HG02970 (cell line): ENCODE data around the gene TMEM106A.
A peak's percentile ranks its signal among the peaks of the same experiment; 100 is the strongest.
"Not testable (repeated sequence)": the region's sequence is repeated elsewhere in the genome, so short reads cannot be mapped to it uniquely, and the experiment has no call there.

ENCODE experiments used
- ATAC-seq: cut with Tn5 transposase; IDR thresholded peaks from one replicate; pipeline ENCODE4 v1.9.1; 2021; ENCODE audit warnings: mild to moderate bottlenecking, moderate library complexity, moderate number of reproducible peaks; ENCODE audit not compliant: unreplicated experiment, low FRiP score

The TMEM106A gene, protein sequence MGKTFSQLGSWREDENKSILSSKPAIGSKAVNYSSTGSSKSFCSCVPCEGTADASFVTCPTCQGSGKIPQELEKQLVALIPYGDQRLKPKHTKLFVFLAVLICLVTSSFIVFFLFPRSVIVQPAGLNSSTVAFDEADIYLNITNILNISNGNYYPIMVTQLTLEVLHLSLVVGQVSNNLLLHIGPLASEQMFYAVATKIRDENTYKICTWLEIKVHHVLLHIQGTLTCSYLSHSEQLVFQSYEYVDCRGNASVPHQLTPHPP

DNA sequence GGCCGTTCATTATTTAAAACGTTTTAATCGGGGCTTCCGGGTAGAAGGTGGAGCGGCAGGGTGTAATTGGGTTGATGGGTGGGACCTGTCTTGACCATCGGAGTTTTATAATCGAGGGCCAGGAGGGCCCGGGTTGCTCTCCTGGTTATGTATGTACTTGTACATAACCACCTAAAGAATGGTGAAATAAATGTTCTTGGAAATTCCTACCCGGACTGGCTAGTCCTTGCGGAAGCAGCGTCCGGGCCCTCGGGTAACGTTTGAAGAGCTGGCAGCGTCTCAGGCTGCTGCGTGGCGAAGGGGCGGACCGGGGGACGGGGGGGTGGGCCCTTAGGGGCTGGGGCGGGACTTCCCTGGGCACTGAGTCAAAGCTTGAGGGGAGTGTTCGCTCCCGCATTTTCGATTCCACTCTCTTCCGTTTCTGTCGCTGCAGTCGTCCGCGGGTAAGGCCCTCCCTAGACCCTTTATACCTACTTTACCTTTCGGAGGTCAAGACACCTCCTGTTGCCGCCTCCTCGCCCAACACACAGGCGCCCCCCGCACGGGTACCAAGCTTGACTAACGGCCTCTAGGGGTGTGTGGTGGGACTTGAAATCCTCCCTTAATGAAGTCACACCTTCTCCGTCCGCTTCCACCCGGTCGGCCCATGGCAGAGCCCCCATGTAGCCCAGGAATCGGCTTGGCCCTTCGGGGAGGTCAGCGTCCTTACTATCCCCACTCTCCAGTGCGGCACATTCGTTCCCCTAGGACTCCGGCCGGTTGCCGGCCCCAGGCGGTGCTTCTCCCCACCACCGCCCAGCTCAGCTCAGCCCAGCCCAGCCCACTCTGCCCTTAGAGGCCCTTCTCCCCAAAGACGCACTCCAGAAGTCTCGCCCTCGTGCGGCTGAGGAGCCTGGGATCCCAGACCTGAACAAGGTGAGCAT, at the start of gene TMEM106A:
Gene TMEM106A, plus strand, starts transcription at position 396 of the 923 bp plus-strand sequence. CDS start 1,167 bp downstream, outside the sequence.
- peak; percentile 59 for ATAC-seq

DNA sequence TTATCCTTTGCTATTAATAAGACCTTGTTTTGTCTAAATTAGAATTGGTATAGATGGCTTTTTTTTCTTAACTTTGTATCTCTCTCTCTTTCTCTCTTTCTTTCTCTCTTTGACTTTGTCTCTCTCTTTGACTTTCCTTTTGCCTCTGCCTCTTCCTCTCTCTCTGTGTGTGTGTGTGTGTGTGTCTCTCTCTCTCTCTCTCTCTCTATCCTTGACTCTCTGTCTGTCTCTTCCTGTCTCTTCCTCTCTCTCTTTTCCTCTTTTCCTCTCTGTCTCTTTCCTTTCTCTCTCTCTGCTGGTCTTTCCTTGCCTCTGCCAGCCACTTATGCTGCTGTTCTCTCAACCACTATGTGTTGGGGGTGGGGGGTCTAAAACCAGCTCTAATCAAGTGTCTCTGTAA, 45.7 kb upstream of the TMEM106A start:
- not testable (repeated sequence) for ATAC-seq

DNA sequence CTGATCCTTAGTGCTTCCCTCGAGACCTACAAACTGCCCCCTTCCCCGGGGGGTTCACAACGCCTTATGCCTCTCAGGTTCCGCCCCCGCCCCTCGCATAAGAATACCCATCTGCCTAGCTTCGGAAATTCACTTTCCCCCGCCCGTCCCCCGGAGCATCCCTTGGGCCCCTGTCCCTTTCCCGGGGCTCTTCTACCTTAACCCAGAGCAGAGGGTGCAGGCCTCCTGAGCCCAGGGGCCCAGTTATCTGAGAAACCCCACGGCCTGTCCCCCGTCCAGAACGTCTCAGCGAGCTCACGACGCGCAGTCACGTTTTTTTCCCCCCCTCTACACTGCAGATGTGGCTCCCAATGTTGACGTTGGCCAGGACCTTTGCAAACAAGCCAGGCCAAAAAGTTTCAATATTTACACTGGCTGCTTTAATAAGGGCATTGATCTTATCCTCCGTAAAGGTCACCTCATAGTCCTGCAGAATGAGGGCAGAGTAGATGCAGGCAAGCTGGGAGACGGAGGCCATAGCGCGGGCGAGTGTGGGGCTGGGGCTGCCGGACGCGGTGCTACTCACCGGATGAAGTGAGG, 42.0 kb upstream of the TMEM106A start:
- ATAC-seq: peak; percentile 30

DNA sequence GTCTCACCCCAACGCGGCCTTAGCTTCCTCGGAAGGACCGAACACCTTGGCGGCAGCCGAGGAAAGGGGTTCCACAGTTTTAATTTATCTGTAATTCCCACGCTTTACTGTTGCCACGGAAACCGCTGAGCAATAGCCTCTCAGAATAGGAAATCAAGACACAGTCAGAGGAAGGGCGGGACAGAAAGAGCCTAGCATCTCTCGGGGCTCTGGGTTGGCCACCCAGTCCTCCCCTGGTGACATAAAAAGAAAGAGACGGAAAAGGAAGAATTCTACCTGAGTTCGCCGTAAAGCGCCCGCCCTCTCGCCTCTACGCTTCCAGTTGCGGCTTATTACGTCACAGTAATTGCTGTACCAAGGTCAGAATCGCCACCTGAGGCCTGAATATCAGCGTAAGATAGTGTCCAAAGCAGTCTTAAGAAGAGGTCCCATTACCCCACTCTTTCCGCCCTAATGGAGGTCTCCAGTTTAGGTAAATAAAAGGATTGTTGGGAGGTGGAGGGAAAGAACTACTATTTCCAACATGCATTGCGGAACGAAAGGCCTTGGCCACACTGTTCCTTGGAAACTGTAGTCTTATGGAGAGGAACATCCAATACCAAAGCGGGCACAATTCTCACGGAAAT, 41.4 kb upstream of the TMEM106A start:
- peak; percentile 60 for ATAC-seq

DNA sequence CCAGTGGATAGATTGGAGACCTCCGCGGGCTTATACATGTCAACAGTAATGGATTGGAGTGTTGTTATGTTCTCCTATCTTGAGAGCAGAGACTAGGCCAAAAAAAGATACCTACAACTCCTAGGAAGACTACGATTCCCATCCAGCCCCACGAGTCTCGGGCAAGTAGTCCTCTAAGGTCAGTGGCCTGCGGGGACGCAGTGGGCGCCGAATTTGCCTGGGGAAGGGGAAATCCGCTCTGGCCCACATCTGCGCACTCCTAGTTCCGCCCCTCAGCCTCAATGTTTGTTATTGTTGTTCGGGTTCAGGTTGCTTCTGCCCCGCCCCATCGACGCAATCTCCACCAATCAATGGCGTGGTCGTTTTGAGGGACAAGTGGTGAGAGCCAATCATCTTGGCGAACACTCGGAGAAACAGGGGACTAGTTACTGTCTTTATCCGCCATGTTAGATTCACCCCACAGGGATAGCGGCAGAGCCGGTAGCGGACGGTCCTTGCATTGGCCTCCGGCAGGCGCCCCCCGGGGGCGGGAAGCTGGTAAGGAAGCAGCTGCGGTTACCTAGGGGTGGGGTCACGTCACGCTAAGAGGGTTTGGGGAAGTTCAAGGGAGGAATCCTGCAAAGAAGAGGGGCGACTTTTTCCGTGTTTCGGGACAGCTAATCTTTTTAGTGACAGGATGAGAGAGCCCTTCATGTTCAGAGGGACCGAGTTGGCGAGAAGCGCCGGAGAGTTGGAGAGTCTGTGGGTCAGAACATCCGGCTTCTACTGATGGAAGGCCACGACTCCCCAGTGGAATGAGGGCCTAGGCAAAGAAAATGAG, 40.7 kb upstream of the TMEM106A start, which contains the start of gene NBR1:
Gene NBR1, plus strand, starts transcription at position 449 of the 820 bp plus-strand sequence. CDS start 4,586 bp downstream, outside the sequence.
- ATAC-seq: peak; percentile 78

DNA sequence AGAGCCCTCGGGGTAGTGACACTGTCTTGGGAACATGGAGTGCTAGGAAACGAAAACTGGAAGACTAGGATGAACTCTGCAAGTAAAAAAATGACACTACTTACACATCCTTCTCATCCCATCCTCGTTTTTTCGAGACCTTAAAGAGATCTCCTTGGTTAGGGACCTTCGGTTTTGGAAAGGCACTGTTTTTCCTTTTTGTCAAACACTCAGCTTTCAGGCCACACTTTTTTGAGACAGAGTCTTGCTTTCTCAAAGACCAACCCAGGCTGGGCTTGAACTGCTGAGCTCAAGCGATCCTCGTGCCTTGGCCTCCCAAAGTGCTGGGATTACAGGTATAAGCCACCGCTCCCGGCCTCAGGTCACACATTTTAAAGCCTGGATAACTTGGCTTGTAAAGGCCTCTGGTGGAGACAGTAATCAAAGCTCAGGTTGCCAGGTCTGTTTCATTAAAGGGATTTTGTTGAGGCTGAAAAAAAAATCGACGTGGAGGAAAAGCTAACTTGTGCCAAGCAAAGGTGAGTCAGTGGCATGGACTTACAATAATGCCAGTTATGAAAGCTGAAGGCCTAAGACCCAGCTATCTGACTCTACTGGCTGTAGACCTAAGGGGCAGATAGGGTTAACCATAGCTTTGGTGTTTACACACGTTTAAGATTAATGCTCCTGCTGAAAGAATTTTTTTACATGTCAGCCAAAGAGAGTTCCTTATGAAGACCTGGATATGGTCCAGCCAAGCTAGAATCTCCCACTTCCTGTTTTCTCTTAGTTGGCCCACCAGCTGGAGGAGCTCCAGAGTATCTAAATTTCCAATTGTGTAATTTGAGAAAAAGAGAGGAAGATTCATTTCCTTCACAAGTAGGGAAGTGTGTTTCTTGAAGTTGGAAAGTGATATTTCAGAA, 39.8 kb upstream of the TMEM106A start:
- no peak for ATAC-seq

DNA sequence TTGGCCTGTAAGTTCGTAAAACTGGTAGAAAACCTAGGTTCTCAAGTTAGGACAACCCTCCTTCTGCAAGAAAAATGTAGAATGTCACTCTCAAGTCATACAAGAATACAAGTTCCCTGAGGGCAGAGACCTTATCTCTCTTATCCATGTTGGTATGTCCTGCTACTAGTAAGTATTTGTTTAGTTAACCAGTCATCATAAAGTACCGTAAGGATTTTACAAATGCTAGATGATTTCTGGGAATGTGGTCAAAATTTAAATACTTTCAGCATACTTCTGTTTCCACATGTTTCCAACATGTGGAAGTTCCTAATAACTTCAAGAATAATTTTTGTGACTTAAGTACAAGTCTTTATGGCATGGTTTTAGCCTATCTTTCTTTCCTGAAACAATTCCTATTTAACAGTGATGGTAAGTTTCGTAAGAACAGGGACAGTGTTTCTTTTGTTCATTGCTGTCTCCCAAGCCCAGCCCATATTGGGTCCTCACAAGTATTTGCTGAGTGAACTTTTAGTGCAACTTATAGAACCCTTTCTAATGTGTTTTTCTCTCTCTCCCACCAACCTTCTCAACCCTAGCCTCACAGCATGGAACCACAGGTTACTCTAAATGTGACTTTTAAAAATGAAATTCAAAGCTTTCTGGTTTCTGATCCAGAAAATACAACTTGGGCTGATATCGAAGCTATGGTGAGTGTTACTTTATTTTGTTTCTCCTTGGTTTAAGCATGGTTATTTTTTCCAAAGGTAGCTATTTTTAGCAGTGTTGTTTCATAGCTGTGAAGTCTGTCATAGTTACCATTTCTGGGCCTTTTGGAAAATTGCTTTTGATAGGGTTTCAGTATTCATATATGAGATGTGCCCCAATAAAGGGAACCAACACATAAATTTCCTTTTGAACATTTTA, 36.2 kb upstream of the TMEM106A start:
- no peak for ATAC-seq

DNA sequence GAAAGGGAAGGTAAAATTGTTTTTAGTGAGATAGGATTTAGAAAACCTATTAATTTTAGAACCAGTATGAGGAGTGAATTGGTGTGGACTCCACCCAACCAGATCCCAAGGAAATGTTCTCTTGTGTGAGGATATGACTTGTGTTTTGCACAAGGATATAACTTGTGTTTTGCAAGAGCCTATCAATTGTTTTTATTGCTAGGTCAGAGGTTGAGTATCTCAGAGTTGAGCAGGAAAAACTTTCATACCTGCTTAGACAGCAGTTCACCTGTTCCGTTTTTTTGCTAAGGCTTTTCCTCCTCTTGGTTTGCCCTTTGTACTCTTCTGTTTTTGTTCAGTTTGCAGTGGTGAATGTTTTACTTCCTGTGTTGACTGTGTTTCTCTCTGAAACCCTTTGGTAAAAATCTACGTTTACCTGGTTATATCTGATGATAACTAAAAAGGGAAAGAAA, 35.5 kb upstream of the TMEM106A start:
- ATAC-seq: no peak

DNA sequence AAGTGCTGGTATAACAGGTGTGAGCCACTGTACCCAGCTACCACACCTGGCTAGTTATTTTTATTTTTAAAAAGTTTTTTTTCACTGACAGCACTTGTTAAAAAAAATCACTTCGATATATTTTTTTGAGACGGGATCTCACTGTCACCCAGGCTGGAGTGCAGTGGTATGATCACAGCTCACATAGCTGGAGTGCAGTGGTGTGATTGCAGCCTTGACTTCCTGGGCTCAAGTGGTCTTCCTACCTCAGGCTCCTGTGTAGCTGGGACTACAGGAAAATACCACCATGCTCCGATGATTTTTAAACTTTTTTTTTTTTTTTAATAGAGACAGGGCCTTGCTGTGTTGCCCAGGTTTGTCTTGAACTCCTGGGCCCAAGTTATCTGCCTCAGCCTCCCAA, 27.8 kb upstream of the TMEM106A start:
- ATAC-seq: no peak

DNA sequence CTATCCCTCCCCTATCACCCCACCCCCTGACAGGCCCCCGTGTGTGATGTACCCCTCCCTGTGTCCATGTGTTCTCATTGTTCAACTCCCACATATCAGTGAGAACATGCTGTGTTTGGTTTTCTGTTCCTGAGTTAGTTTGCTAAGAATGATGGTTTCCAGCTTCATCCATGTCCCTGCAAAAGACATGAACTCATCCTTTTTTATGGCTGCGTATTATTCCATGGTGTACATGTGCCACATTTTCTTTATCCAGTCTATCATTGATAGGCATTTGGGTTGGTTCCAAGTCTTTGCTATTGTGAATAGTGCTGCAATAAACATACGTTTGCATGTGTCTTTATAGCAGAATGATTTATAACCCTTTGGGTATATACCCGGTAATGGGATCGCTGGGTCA, 25.0 kb upstream of the TMEM106A start:
- not testable (repeated sequence) for ATAC-seq

DNA sequence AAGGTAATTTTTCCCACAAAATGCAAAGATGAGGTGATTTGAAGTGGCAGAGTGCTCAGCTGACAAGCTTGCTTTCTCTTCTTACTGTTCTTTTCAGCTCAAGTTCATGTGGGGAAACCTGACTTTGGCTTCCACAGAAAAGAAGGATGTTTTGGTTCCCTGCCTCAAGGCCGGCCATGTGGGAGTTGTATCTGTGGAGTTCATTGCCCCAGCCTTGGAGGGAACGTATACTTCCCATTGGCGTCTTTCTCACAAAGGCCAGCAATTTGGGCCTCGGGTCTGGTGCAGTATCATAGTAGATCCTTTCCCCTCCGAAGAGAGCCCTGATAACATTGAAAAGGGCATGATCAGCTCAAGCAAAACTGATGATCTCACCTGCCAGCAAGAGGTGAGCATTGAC, 18.4 kb upstream of the TMEM106A start:
- no peak for ATAC-seq

DNA sequence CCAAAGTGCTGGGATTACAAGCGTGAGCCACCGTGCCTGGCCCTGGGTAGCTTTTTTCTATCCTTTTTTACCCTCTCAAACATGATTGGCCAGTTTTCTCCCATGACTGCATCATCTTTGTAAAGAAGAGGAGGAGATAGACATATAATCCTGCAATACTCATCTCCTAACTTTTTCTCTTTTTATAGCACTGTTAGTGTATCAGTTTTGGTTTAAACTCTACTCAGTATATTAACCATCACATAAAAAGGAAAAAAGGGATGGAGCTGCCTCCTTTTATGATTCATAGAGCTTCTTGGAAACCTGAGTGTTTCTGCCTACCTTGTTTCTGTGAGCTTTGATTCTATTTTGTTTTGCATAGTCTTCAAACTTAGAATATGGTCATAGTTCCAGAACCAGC, 12.0 kb upstream of the TMEM106A start:
- ATAC-seq: no peak

DNA sequence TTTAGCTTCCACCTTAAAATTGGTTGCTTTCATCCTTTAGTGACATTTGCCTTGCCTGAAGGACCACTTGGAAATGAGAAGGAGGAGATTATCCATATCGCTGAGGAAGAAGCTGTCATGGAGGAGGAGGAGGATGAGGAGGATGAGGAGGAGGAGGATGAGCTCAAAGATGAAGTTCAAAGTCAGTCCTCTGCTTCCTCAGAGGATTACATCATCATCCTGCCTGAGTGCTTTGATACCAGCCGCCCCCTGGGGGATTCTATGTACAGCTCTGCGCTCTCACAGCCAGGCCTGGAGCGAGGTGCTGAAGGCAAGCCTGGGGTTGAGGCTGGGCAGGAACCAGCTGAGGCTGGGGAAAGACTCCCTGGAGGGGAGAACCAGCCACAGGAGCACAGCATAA, 11.5 kb upstream of the TMEM106A start:
- ATAC-seq: no peak

DNA sequence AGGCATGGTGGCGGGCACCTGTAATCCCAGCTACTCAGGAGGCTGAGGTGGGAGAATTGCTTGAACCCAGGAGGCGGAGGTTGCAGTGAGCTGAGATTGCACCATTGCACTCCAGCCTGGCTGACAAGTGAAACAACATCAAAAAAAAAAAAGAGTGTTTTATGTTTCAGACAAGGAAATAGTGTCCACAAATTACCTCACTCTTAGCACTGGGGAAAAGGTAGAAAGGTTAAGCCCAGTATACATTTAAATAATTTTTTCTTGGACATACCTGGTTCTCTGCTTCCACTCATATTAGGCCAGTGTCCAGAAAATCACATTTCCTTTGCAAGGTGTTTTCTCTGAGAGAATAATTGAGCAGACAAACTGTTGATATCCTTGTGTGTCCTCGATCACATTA, 8.7 kb upstream of the TMEM106A start:
- not testable (repeated sequence) for ATAC-seq

DNA sequence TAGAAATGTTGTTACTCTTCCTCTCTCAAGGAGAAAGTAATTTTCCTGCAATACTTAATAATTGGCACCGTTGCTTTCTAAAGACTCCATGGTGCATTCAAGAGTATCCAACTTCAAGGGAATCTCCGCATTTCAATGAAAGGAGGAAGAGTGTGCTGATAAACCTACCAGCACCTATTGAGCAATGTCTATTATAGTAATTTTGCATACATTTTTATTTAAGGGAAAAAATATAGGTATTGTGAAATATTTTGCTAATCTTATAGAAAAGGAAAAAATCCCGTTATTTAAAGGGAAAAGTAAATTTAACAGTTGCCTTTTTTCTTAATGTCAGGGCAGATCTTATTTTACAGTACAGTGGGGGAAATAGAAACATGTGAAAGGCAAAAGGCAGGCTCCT, 1.1 kb upstream of the TMEM106A start:
- ATAC-seq: no peak

DNA sequence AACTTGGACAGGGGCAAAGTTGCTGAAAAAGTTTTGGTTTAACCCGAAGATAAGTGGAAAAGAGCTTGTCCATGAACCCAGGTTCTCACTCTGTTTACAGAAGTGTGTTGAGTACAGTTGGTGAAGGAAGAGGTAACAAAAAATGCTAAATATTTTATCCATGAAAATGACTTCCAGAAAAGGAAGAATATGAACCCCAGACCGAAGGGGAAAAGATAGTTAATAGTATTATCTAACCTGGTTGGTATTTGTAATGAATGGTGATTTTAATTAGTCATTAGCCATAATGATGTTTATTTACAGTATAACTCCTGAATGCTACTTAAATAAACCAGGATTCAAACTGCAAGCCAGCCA, 574 bp upstream of the TMEM106A start:
- ATAC-seq: no peak

DNA sequence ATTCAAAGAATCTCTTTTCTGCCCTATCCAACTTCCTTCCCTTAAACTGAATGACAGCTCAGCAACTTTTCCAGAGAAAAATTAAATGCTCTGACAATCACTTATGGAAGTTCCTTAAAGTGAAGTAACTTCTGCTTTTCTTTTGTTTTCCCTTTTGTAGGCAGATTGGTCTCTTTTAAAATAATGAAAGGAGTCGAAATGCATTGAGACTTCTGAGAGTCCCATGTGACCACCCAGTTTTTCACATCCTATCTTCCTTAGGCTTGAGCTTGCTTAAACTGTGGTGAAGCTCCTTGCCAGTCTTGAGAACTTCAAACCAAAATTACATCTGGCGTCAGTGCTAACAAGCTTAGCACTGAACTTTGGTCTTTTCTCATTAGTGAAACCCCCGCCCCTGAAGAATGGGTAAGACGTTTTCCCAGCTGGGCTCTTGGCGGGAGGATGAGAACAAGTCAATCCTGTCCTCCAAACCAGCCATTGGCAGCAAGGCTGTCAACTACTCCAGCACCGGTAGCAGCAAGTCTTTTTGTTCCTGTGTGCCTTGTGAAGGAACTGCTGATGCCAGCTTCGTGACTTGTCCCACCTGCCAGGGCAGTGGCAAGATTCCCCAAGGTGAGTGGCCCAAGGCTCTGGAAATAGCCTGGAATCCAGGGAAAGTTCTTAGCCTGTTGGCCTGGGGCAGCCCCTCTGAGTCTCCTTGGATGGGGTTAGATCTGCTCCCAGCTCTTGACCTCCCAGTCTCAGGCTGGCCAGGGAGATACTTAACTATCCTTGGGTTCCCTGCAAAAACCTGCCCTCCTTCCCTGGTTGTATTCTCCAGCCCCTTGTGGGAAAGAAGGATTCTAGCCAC, 1.2 kb downstream of the TMEM106A start:
- no peak for ATAC-seq
